Activated T-cell treated with anti-CD3 and anti-CD28 coated beads, Interleukin-2, amount 50 U/mL, for 48 hours (primary cell): ENCODE data around the gene ERCC1.

Experiments used
- DNase-seq, 2 experiments: peaks; one replicate each; pipeline ENCODE4 v3.0.0-alpha.2; 2020

Gene ERCC1

GRCh38 chr19:45362291-45362690 lies 61.4 kb downstream of the ERCC1 start:
- DNase-seq = no peak

- no peak for DNase-seq
Observed at GRCh38 chr19:45361608-45362007, 62.1 kb downstream of the ERCC1 start.

- no peak for DNase-seq
Observed at GRCh38 chr19:45358213-45358792, 65.4 kb downstream of the ERCC1 start.

GRCh38 chr19:45357445-45357783 lies 66.3 kb downstream of the ERCC1 start:
- DNase-seq = no peak
